ENCODE measurements around the gene DENND5A.

GRCh38 chr11:9153651-9154050 lies 111.5 kb downstream of the DENND5A start:
- TF ChIP-seq GATA2 (IDR thresholded peaks at IDR 0.05; ENCODE audit: low read depth, low read length) = no peak
- TF ChIP-seq GATA3 (IDR thresholded peaks at IDR 0.05; ENCODE audit: low read depth, low read length) = no peak
